ENCODE data around the gene MEAK7. TPM values are rescaled to one million over a fixed set of nuclear protein-coding genes. Genes with fewer than 3 reads are reported as not detected.

Gene MEAK7
- total and polyA plus RNA-seq, 2 donors (not counting 1 experiment from before 2014, with no cell fraction given), result 17.3 to 23.4 TPM

DNA sequence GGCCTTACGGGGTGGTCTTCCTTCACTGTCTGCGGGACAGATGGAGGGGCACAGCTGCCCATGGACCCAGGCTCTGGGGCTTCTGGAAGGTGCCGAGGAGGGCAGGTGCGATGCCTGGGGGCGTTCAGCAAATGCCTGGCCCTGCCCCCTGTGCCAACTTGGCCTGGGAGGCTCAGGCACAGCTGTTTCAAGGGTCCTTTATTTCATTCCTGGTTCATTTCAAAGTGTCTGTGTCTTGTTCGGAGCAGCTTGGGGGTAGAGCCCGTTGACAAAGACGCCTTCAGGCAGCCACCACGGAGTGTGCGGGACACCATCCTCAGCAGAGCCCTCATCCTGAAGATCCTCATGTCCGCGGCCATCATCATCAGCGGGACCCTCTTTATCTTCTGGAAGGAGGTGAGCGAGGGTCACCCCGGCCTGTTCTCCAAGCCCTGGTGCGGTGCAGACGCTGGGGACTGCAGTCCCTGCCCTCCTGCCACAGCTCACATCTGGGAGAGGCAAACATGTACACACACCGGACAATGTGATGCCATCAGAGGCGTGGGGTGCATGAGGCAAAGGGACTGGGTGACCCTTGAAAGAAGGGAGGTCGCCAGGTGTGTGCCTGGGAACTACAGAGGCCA lies 43.9 kb downstream of the MEAK7 start:
- TF ChIP-seq EZH2 (IDR thresholded peaks at IDR 0.05; ENCODE audit: low read length, missing control alignments), result no peak
- TF ChIP-seq, protein P1, sequence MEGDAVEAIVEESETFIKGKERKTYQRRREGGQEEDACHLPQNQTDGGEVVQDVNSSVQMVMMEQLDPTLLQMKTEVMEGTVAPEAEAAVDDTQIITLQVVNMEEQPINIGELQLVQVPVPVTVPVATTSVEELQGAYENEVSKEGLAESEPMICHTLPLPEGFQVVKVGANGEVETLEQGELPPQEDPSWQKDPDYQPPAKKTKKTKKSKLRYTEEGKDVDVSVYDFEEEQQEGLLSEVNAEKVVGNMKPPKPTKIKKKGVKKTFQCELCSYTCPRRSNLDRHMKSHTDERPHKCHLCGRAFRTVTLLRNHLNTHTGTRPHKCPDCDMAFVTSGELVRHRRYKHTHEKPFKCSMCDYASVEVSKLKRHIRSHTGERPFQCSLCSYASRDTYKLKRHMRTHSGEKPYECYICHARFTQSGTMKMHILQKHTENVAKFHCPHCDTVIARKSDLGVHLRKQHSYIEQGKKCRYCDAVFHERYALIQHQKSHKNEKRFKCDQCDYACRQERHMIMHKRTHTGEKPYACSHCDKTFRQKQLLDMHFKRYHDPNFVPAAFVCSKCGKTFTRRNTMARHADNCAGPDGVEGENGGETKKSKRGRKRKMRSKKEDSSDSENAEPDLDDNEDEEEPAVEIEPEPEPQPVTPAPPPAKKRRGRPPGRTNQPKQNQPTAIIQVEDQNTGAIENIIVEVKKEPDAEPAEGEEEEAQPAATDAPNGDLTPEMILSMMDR (conservative IDR thresholded peaks at IDR 0.05 in 1 of 2, IDR thresholded peaks at IDR 0.05 in 1 of 2; ENCODE audit: low read depth in 1 of 2, low read length in 2 of 2), result no peak
- Histone ChIP-seq H3K27ac (ENCODE audit: insufficient read depth, low read length) (no peak overlapping the region), H2AFZ (ENCODE audit: low read length) (no peak overlapping the region), H3K4me2 (ENCODE audit: extremely low read depth, insufficient read depth, low read length) (no peak overlapping the region), H3K4me3 (replicated peaks in 1 of 4; ENCODE audit: control extremely low read depth in 1 of 4, insufficient read depth in 1 of 4, low read depth in 3 of 4, low read length in 4 of 4) (no peak overlapping the region), H4K20me1 (ENCODE audit: control insufficient read depth, extremely low read depth, insufficient read depth, low read length) (no peaks in the 10 kb centered on the region), H3K9me3 (ENCODE audit: control insufficient read depth, insufficient read depth, low read depth, low read length) (no peaks in the 10 kb centered on the region), H3K79me2 (ENCODE audit: control insufficient read depth, insufficient read depth, low read length) (no peaks in the 10 kb centered on the region), H3K36me3 (ENCODE audit: control insufficient read depth, insufficient read depth, low read length) (peaks cover 13% of the 10 kb centered on the region), H3K9ac (ENCODE audit: insufficient read depth, low read length) (no peak overlapping the region), H3K27me3 (ENCODE audit: control insufficient read depth, insufficient read depth, low read length) (no peaks in the 10 kb centered on the region), H3K4me1 (ENCODE audit: control insufficient read depth, extremely low read depth, insufficient read depth, low read length) (no peaks in the 10 kb centered on the region)
- DNase-seq (ENCODE audit: low read depth in 2 of 2), result no peak

DNA sequence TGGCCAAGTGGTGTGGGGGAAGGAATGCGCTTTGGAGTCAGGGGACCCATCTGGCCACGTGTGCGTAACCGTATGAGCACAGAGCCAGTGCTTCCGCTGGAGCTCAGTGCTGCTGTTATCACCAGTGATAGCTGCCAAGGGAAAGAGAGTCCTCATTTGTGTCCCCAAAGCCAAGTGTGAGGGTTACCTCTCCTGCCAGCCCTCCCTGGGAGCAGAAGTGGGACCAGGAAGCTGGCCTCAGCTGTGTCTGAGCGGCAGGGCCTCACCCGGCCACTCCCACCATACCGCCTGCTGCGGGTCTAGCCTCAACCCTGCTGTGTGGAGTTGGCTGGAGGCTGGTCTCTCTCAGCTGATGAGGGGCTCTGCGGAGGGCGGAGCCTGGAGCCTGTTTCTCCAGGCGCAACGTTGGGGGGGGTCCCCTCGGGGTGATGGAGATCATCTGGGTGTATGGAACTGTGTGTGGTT lies 44.5 kb downstream of the MEAK7 start:
- no peak overlapping the region for H2AFZ ChIP-seq (ENCODE audit: low read length)
- DNase-seq (ENCODE audit: low read depth in 2 of 2), result no peak
- no peaks in the 10 kb centered on the region for H3K9me3 ChIP-seq (ENCODE audit: control insufficient read depth, insufficient read depth, low read depth, low read length)
- H3K79me2 ChIP-seq (ENCODE audit: control insufficient read depth, insufficient read depth, low read length), result no peaks in the 10 kb centered on the region
- H3K4me2 ChIP-seq (ENCODE audit: extremely low read depth, insufficient read depth, low read length), result no peak overlapping the region
- H3K4me3 ChIP-seq (replicated peaks in 1 of 4; ENCODE audit: control extremely low read depth in 1 of 4, insufficient read depth in 1 of 4, low read depth in 3 of 4, low read length in 4 of 4), result no peak overlapping the region
- no peak overlapping the region for H3K9ac ChIP-seq (ENCODE audit: insufficient read depth, low read length)
- no peak overlapping the region for H3K27ac ChIP-seq (ENCODE audit: insufficient read depth, low read length)
- H4K20me1 ChIP-seq (ENCODE audit: control insufficient read depth, extremely low read depth, insufficient read depth, low read length), result no peaks in the 10 kb centered on the region
- H3K4me1 ChIP-seq (ENCODE audit: control insufficient read depth, extremely low read depth, insufficient read depth, low read length), result no peaks in the 10 kb centered on the region
- no peaks in the 10 kb centered on the region for H3K27me3 ChIP-seq (ENCODE audit: control insufficient read depth, insufficient read depth, low read length)
- no peak for TF ChIP-seq EZH2 (IDR thresholded peaks at IDR 0.05; ENCODE audit: low read length, missing control alignments)
- TF ChIP-seq, protein P1 (conservative IDR thresholded peaks at IDR 0.05 in 1 of 2, IDR thresholded peaks at IDR 0.05 in 1 of 2; ENCODE audit: low read depth in 1 of 2, low read length in 2 of 2), result no peak
- H3K36me3 ChIP-seq (ENCODE audit: control insufficient read depth, insufficient read depth, low read length), result peaks cover 13% of the 10 kb centered on the region

DNA sequence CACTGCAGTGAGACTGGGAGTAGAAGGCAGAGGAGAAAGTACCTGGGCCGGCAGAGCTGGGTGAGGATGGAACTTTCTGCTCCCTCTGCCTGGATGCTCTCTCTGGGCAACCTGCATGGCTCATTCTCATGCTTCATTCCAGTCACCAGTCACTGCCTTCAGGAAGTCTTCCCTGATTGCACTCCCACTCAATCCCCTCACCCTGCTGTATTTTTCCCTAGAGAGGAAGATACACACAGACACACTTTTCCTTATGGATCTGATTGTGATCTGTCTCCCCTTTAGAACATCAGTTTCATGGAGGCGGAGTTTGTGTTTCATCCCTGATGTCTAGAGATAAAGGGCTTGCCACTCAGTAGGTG lies 44.9 kb downstream of the MEAK7 start:
- TF ChIP-seq EZH2 (IDR thresholded peaks at IDR 0.05; ENCODE audit: low read length, missing control alignments), result no peak
- TF ChIP-seq, protein P1 (conservative IDR thresholded peaks at IDR 0.05 in 1 of 2, IDR thresholded peaks at IDR 0.05 in 1 of 2; ENCODE audit: low read depth in 1 of 2, low read length in 2 of 2), result no peak
- Histone ChIP-seq H2AFZ (ENCODE audit: low read length) (no peak overlapping the region), H3K36me3 (ENCODE audit: control insufficient read depth, insufficient read depth, low read length) (peaks cover 13% of the 10 kb centered on the region), H3K4me1 (ENCODE audit: control insufficient read depth, extremely low read depth, insufficient read depth, low read length) (no peaks in the 10 kb centered on the region), H3K4me2 (ENCODE audit: extremely low read depth, insufficient read depth, low read length) (no peak overlapping the region), H3K27me3 (ENCODE audit: control insufficient read depth, insufficient read depth, low read length) (no peaks in the 10 kb centered on the region), H3K27ac (ENCODE audit: insufficient read depth, low read length) (no peak overlapping the region), H3K9ac (ENCODE audit: insufficient read depth, low read length) (no peak overlapping the region), H3K79me2 (ENCODE audit: control insufficient read depth, insufficient read depth, low read length) (no peaks in the 10 kb centered on the region), H4K20me1 (ENCODE audit: control insufficient read depth, extremely low read depth, insufficient read depth, low read length) (no peaks in the 10 kb centered on the region), H3K4me3 (replicated peaks in 1 of 4; ENCODE audit: control extremely low read depth in 1 of 4, insufficient read depth in 1 of 4, low read depth in 3 of 4, low read length in 4 of 4) (no peak overlapping the region), H3K9me3 (ENCODE audit: control insufficient read depth, insufficient read depth, low read depth, low read length) (no peaks in the 10 kb centered on the region)
- no peak for DNase-seq (ENCODE audit: low read depth in 2 of 2)

Measured in fibroblast of lung (primary cell).